ENCODE measurements around the gene R3HCC1L. TPM values are rescaled to one million over a fixed set of nuclear protein-coding genes. Genes with fewer than 3 reads are reported as not detected.

The R3HCC1L gene
- total and polyA plus RNA-seq, 2 of the 4 experiments (the other 2 are of a cell fraction): 8.3 to 14.7 TPM

- BruUV-seq (replicated peaks): no TSS peak
- CTCF ChIA-PET: no interaction called here
- in situ Hi-C loops (cut with MboI; ENCODE audit: low sequenced_read_pairs): no loop called here
These were observed 122.2 kb downstream of the R3HCC1L start for GRCh38 chr10:98256692-98257091.

More at GRCh38 chr10:98256692-98257091, 122.2 kb downstream of the R3HCC1L start:
- dilution Hi-C loops (cut with HindIII; ENCODE audit: low sequenced_read_pairs, unreplicated experiment): no loop called here
- POLR2A ChIA-PET (ENCODE audit: unreplicated experiment): no interaction called here
- Histone ChIP-seq H3K36me3 (ENCODE audit: control insufficient read depth, insufficient read depth, low read length) (0 out of 2 replicates have a peak, but pooled peaks cover 3% of the 10 kb centered on the region), H3K4ac (ENCODE audit: low read depth, low read length) (no peak overlapping the region), H3K79me1 (ENCODE audit: low read depth in 1 of 2, low read length in 2 of 2) (no peaks in the 10 kb centered on the region), H3K4me2 (ENCODE audit: low read depth, low read length) (no peak overlapping the region), H4K20me1 (ENCODE audit: insufficient read depth, low read length) (no peaks in the 10 kb centered on the region; the same call in none of the 2 replicates), H4K91ac (ENCODE audit: insufficient read depth, low read depth, low read length) (no peak overlapping the region), H2BK120ac (ENCODE audit: low read depth, low read length) (no peak overlapping the region), H3K9ac (ENCODE audit: low read depth, low read length) (no peak overlapping the region), H4K5ac (ENCODE audit: low read depth, low read length) (no peak overlapping the region), H3K9me1 (ENCODE audit: insufficient read depth, low read length) (peaks cover 20% of the 10 kb centered on the region), H2AK9ac (replicated peaks; ENCODE audit: low read depth, low read length, poor library complexity) (peak overlapping the region; percentile 45), H3K27me3 (ENCODE audit: control insufficient read depth, insufficient read depth, low read length) (no peaks in the 10 kb centered on the region), H3K18ac (ENCODE audit: low read depth, low read length) (no peak overlapping the region), H2BK5ac (ENCODE audit: low read depth, low read length, poor library complexity, severe bottlenecking) (no peak overlapping the region), H3K4me1 (ENCODE audit: control insufficient read depth, insufficient read depth, low read length) (peaks cover 9% of the 10 kb centered on the region), H3K27ac (ENCODE audit: insufficient read depth, low read length) (no peak overlapping the region), H3K14ac (replicated peaks; ENCODE audit: low read depth, low read length) (no peak overlapping the region), H2AK5ac (ENCODE audit: low read depth, low read length) (no peak overlapping the region), H3K4me3 (ENCODE audit: insufficient read depth, low read depth, low read length) (no peak overlapping the region), H3K23ac (ENCODE audit: low read depth, low read length) (no peak overlapping the region), H2BK20ac (ENCODE audit: low read depth, low read length) (no peak overlapping the region), H3K56ac (ENCODE audit: extremely low read depth, insufficient read depth, low read length) (no peak overlapping the region), H2BK15ac (ENCODE audit: low read depth, low read length) (no peak overlapping the region), H2AFZ (replicated peaks; ENCODE audit: low read length, poor library complexity) (no peak overlapping the region), H3K9me3 (ENCODE audit: control insufficient read depth, insufficient read depth, low read length) (no peaks in the 10 kb centered on the region), H4K8ac (ENCODE audit: low read depth in 2 of 2, low read length in 2 of 2) (no peak overlapping the region)
- TF ChIP-seq RAD21 (IDR thresholded peaks at IDR 0.05; ENCODE audit: low read length) (no peak), FOS (IDR thresholded peaks at IDR 0.05; ENCODE audit: low read depth, low read length) (no peak), RFX5 (IDR thresholded peaks at IDR 0.05; ENCODE audit: low read depth, low read length) (no peak), SMC3 (IDR thresholded peaks at IDR 0.05; ENCODE audit: low read depth, low read length) (no peak), MXI1 (IDR thresholded peaks at IDR 0.05; ENCODE audit: borderline replicate concordance, low read depth, low read length) (no peak), CHD1 (IDR thresholded peaks at IDR 0.05; ENCODE audit: low read depth, low read length) (no peak), BHLHE40 (IDR thresholded peaks at IDR 0.05; ENCODE audit: low read depth, low read length) (no peak), NFE2L2 (IDR thresholded peaks at IDR 0.05; ENCODE audit: low read depth, low read length) (no peak), RCOR1 (IDR thresholded peaks at IDR 0.05; ENCODE audit: insufficient replicate concordance, low read length) (no peak), ELK1 (IDR thresholded peaks at IDR 0.05; ENCODE audit: borderline replicate concordance, low read depth, low read length) (no peak), CEBPB (IDR thresholded peaks at IDR 0.05; ENCODE audit: low read depth, low read length) (no peak), MAZ (IDR thresholded peaks at IDR 0.05; ENCODE audit: borderline replicate concordance, low read depth, low read length) (no peak), POLR2A (IDR thresholded peaks at IDR 0.05; ENCODE audit: low read depth, low read length) (no peak), MAFK (IDR thresholded peaks at IDR 0.05; ENCODE audit: low read depth, low read length) (no peak), USF2 (IDR thresholded peaks at IDR 0.05; ENCODE audit: low read depth, low read length) (no peak), CTCF (conservative IDR thresholded peaks at IDR 0.05; ENCODE audit: low read depth, low read length) (no peak)
- intact Hi-C loops (cut with micrococcal nuclease): no loop called here
- DNase-seq (no peak), ATAC-seq (ENCODE audit: low read depth) (no peak)
- no CpG with 5 or more reads among the region's 11 CpGs for WGBS, 2 experiments (ENCODE audit: extremely low coverage in 2 of 2, insufficient read length in 1 of 2)
